GM08714 (cell line): ENCODE data around the gene FLII.
A peak's percentile ranks its signal among the peaks of the same experiment; 100 is the strongest.
"Not testable (repeated sequence)": the region's sequence is repeated elsewhere in the genome, so short reads cannot be mapped to it uniquely, and the experiment has no call there.

ENCODE experiments used
- H3K4me3 ChIP-seq: fragments of 200-500 bp; sonication (Bioruptor generic); 2 replicates; pipeline ENCODE4 v1.5.1; 2014; ENCODE audit warnings: mild to moderate bottlenecking, low read length, inconsistent platforms
- ZNF274 ChIP-seq: IDR thresholded peaks from 2 replicates; pipeline ENCODE4 v1.6.1; 2012; ENCODE audit warnings: mild to moderate bottlenecking, low read depth, low read length

Gene FLII

DNA sequence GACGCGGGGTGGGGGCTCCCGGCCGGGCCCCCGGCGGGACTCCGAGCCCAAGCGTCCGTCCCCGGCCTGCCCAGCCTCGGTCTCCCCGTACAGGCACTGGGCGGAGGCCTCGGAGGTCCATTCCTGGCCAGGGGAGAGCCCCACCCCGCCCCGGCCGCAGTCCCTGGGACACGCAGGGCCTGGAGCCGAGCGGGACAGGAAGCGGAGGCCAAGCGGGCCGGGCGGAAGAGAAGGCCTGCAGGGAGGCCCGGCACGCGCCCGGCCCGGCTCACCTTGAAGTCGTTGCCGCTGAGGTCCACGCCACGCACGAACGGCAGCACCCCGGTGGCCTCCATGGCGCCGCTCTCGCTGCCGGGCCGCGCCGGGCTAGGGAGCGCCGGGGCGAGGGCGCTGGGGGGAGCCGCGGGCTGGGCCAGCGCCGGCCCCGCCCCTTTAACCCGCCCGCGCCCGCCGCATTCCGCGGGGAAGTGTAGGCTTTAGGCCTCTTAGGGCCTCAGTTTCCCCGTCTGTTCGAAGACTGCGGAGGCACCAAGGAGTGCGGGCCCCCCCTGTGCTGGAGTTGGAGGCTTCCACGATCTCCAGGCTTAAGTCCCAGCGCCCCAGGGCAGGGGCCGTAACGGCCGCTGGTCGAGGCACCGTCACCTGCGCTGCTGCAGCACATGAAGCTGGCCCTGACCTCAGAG lies at the start of gene FLII:
Gene FLII (minus strand): TSS at position 383 of the 683 bp plus-strand sequence. CDS start 48 bp downstream, at position 335.
- H3K4me3 ChIP-seq: peak within 1 kb of the TSS; percentile 79

DNA sequence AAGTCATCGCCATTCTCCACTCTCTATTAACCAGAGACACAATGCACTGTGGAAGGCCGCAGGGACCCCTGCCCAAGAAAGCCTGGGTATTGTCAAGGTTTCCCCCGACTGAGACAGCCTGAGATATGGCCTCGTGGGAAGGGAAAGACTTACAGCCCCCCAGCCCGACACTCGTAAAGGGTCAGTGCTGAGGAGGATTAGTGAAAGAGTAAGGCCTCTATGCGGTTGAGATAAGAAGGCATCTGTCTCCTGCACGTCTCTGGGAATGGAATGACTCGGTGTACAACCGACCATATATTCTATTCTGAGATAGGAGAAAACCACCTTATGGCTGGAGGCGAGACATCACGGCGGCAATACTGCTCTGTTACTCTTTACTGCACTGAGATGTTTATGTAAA lies 44.7 kb upstream of the FLII start:
- H3K4me3 ChIP-seq: not testable (repeated sequence)

More for the DNA sequence above, at the start of gene FLII:
- TF ChIP-seq ZNF274: no peak

DNA sequence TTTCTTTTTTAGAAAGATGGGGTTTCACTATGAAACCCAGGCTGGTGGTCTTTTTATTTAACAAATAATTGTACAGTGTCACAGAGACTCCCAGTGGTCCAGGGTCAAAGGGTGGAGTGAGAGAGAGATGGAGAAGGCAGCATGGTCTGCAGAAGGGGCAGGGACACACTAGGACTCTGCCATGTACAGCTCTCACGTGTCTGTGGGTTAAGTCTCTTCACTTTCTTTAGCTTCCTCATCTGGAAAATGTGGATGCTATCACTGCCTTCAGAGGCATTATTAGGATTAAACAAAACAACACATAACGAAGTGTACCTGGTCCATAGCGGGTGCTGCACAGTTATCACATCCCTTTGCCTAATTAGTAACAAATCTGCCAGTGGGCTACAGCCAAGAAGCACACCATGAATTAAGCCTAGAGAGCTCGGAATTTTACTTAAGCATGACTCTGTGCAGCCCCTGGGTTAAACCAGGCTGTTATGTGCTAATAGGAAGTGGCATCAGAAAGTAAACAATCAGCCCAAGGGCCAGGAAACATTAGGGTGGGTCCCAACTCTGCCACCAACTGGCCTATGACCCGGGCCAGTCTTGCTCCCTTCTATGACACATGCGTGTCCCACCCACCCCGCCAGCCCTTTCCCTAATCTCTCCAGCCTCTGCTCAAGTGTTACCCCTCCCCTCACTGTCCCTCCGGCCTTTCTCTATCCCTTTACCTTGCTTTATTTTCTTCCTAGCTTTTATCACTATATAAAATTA lies 42.4 kb upstream of the FLII start:
- H3K4me3 ChIP-seq: no peak overlapping the region
- no peak for TF ChIP-seq ZNF274

DNA sequence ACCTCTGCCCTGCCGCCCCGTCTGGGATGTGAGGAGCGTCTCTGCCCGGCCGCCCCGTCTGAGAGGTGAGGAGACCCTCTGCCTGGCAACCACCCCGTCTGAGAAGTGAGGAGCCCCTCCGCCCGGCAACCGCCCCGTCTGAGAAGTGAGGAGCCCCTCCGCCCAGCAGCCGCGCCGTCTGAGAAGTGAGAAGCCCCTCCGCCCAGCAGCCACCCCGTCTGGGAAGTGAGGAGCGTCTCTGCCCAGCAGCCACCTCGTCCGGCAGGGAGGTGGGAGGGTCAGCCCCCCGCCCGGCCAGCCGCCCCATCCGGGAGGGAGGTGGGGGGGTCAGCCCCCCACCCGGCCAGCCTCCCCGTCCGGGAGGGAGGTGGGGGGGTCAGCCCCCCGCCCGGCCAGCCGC lies 39.5 kb upstream of the FLII start:
- H3K4me3 ChIP-seq: not testable (repeated sequence)

DNA sequence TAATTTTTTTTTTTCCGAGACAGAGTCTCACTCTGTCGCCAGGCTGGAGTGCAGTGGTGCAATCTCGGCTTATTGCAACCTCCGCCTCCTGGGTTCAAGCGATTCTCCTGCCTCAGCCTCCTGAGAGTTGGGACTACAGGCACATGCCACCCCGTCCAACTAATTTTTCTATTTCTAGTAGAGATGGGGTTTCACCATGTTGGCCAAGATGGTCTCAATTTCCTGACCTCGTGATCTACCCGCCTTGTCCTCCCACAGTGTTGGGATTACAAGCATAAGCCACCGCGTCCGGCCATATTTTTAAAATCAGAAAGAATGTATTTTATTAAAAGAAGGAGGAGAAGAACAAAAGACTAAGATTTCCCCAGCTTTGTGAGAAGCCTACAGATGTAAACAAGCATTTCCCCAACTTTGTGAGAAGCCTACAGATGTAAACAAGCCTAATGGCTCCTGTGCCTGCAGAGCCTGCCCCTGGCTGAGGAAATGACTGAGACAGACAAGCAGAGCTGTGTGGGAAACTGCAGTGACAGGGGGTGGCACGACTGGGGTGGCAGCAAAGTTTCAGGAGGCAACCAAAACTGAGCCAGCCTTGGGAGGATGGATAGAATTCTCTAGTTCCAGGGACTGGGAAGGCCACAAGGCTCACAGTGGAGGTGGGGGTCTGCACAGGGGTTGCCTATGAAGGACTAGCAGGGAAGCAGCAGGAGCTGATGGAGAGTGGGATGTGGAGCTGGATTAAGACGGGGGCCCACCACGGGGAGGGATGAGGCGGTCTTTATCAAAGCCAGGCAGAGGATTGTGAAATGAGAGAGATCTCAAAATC lies 33.4 kb upstream of the FLII start:
- H3K4me3 ChIP-seq: no peak overlapping the region
- TF ChIP-seq ZNF274: no peak

DNA sequence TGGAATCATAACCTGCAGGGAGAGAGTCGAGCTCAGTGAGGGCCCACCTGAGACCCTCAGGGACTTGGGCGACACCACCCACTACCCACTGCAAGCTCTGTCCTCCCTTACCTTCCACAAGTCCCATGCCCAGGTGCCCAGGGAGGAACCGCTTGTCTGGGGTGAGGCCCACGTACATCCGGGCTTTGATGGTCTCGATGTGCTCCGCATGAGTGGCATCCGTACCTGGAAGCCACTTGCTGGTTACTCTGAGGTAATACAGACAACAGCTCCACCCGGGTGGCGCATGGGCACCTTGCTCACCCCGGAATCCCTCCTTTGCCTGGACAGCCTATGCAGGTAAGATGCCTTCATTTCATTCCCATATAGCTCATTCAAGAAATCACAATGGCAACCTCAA lies 26.8 kb upstream of the FLII start:
- no peak overlapping the region for H3K4me3 ChIP-seq
- TF ChIP-seq ZNF274: no peak

DNA sequence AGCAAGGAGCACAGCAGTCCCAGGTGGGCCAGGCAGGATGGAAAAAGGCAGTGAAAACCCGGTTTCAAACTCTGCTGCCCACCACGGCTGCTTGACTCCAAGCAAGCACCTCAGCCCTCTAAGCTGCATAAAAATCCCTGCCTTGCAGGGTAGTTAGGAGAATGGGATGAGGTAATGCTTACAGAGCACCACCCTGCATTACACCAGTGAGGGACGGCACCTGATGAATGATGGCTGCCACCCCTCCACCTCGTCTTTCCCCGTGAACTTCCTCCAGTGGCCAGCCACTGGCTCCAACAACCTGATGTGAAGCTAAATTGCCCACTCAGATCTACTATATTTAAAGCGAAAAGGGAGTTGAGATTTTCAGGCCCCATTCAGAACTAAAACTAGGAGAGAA lies 23.2 kb upstream of the FLII start:
- no peak overlapping the region for H3K4me3 ChIP-seq
- TF ChIP-seq ZNF274: no peak

DNA sequence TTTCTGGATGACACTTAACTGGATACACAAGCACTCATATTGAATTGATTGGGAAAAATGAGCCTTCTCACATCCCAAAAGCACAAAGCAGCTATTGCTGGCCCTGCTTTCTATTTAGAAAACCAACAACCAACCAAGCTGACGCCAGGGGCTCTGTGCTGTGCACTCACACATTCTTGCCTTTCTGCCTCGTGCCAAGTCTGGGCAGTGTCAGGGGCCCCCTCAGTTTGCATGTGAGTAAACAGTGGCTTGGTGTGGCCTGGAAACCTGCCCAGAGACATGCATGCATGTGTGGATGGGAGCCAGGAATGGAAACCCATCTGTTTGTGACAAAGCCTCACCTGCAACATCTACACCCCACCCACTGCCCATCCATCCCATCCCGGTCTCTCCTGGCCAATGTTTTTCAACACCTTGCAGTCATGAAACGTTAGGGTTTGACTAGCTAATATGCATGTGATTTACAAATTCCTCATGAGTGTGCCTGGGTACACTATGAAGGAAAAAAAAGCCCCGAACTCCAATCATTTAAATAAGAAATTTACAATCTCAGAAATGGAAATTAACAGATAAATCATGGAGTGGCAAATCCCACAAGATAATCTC lies 22.3 kb upstream of the FLII start:
- no peak overlapping the region for H3K4me3 ChIP-seq
- TF ChIP-seq ZNF274: no peak

DNA sequence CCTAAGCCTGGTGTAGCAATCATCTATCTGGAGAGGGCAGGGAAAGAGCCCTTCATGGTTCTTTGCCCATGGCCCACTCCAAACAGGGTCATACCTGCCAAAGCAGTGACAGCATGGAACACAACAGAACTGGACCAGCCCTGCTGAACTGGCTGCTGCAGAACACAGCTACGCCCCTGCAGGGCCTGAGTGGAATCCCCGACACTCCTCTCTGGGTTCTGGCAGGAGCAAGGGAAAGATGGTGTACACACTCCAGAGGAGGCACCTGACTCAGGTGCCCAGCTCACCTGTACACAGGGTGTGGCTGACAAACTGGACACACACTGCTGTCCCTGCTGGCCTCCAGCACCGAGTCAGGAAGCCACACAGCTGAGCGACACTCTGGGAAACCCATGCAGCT lies 21.7 kb upstream of the FLII start:
- TF ChIP-seq ZNF274: no peak
- H3K4me3 ChIP-seq: no peak overlapping the region

DNA sequence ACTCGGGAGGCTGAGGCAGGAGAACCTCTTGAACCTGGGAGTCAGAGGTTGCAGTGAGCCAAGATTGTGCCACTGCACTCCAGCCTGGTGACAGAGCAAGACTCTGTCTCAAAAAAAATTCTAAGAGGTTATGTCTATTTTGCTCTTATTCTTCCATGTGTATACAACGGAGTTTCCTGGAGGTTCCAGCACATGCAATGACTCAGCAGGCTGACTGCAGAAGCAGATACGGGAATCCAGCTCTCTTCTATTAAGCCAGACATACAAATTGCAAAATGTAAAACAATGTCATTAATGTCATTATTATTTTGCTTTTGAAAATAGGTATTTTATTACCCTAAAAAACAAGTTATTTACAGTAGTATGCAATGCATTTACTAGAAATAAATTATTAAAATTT lies 20.3 kb upstream of the FLII start:
- H3K4me3 ChIP-seq: no peak overlapping the region
- no peak for TF ChIP-seq ZNF274

DNA sequence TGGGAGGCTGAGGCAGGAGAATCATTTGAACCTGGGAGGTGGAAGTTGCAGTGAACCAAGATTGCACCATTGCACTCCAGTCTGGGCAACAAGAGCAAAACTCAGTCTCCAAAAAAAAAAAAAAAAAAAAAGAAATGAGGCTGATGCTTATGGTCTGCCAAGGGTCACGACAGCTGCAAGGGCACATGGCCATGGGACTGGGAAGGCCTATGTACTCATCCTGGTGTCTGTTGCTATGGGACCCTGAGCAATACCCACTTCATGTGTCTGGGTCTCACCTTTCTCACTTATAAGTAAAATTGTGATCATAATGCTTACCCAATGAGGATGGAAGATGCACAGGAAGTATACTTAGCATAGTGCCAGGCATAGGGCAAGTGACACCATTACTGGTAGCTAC lies 18.5 kb upstream of the FLII start:
- no peak overlapping the region for H3K4me3 ChIP-seq
- no peak for TF ChIP-seq ZNF274

DNA sequence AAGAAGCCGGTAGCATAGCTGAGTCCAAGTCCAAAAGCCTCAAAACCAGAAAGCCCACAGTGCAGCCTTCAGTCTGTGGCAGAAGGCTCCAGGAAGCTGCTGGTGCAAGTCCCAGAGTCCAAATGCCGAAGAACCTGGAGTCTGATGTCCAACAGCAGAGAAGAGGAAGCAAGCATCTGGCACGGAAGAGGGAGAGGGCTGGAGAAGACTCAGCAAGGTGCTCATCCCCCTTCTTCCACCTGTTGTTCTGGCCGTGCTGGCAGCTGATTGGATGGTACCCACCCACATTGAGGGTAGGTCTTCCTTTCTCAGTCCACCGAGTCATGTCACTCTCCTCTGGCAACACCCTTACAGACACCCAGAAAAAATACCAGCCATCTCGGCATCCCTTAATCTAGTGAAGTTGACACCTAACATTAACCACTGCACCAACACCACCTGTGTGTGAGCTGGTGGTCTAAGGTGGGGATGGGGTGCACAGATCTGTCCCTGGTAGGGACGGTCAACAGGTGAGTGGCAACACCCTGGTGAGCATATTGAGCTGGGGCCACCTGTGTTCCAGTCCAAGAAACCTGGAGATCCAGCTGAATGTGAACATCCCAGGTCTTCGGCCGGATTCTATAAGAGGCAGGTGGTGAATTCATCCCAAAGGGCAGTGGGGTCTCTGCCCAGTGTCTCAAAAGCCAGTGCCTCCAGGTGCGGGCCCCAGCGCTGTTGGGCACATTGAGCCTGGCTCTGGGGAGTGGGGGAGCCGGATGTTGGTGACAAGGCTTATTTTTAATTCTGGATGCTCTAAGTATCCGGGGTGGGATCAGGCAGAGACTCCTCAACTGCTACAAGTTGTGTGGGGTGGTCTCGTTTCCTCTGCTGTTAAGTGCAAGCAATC lies 11.8 kb upstream of the FLII start:
- no peak overlapping the region for H3K4me3 ChIP-seq
- no peak for TF ChIP-seq ZNF274

DNA sequence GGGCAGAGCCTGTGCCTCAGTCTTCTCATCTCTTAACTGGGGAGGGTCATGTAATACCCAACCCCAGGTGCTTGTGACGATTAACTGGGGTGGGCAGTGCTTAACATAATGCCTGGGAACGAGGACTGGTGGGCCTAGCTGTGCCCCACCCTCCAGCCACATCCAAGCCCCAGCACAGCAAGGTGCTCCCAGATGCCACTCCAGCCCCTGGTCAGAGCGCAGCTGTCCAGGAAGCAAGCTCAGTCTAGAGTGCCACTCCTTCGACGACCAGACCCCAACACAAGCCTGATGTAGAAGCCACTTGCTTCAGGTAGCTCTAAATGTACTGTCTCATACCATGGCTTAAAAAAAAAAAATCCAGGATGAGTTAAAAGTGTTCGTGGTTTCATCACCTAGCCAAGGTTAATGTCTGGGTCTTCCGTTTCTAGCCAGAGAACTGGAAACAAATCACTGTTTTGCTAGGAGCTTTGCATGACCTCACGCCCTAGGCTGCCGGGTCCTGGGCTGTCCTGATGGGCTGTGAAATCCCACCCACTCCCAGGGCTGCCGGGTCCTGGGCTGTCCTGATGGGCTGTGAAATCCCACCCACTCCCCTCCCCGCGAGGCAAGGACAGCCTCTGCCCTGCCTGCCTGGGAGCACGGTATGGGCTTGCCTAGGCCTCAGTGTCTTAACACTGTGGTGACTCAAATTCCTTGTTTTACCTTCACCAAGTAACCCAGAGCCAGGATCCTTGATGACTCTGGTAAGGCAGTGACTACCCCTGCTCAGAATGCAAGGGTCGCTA lies 9.6 kb upstream of the FLII start:
- H3K4me3 ChIP-seq: no peak overlapping the region
- no peak for TF ChIP-seq ZNF274

DNA sequence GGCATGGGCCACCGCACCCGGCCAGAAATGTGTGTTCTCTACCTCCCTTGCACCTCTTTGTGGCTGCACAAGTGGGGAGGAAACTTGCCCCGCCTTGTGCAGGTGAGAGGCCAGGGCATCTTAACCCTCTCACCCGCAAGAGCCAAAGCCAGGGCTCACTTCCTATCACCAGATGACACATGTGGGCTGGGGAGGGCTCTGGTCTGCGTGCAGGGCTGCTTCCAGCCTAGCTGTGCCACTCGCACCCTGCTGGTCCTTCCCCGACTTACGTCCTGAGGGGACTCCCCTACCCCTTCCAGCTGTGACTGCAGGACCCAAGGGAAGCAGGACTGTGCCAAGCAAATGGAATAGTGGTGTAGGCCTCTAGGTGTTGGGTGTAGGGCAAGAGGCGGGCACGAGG lies 8.8 kb upstream of the FLII start:
- H3K4me3 ChIP-seq: no peak overlapping the region
- TF ChIP-seq ZNF274: no peak
